Breast epithelium (tissue), 4 donors: ENCODE results near the gene ANKRD44. TPM values are rescaled to one million over a fixed set of nuclear protein-coding genes. Genes with fewer than 3 reads are reported as not detected.

Source experiments
- DNase-seq, 2 donors: peaks; one replicate each; pipeline ENCODE4 v3.0.0-alpha.2; 2019; ENCODE audit warnings: low spot score in 2 of 2
- H3K27ac ChIP-seq, 2 donors: fragments of 200-600 bp; sonication (generic) in 1 of 2; one replicate each; pipeline ENCODE4 v1.5.1; 2016 to 2019; ENCODE audit warnings: mild to moderate bottlenecking in 1 of 2
- H3K27me3 ChIP-seq, 2 donors: fragments of 200-600 bp; sonication (generic) in 1 of 2; one replicate each; pipeline versions ENCODE4 v1.5.1 to v1.6.0; 2017 to 2019; ENCODE audit warnings: control low read depth in 1 of 2, mild to moderate bottlenecking in 1 of 2
- H3K36me3 ChIP-seq: fragments of 200-600 bp; one replicate; pipeline ENCODE4 v1.5.1; 2019
- H3K4me1 ChIP-seq, 2 donors: fragments of 200-600 bp; sonication (generic); one replicate each; pipeline ENCODE4 v1.5.1; 2016 to 2019; ENCODE audit warnings: control low read depth in 1 of 2
- H3K4me3 ChIP-seq, 3 donors: fragments of 200-600 bp; sonication (generic); 1 replicate in 2 of 3; 2 replicates in 1 of 3; pipeline ENCODE4 v1.5.1; 2016 to 2019; ENCODE audit warnings: mild to moderate bottlenecking in 3 of 3, moderate library complexity in 2 of 3
- H3K9me3 ChIP-seq, 2 donors: fragments of 200-600 bp; sonication (generic) in 1 of 2; one replicate each; pipeline ENCODE4 v1.5.1; 2016 to 2019; ENCODE audit warnings: control low read depth in 1 of 2
- CTCF ChIP-seq, 3 donors: fragments of 450-650 bp; IDR thresholded peaks; one replicate each; pipeline ENCODE4 v1.5.1; 2016 to 2017; ENCODE audit warnings: antibody characterized with exemption in 3 of 3, mild to moderate bottlenecking in 3 of 3, moderate library complexity in 3 of 3
- POLR2A ChIP-seq: fragments of 450-650 bp; IDR thresholded peaks from one replicate; pipeline ENCODE4 v1.6.1; 2016; ENCODE audit warnings: antibody characterized with exemption, mild to moderate bottlenecking, moderate library complexity
- POLR2AphosphoS5 ChIP-seq, 3 donors: sonication (generic); formaldehyde crosslinking; IDR thresholded peaks; one replicate each; pipeline ENCODE4 v1.6.1; 2017; ENCODE audit warnings: antibody characterized with exemption in 3 of 3
- intact Hi-C: fragments of 100-400 bp; cut with DNase I; formaldehyde crosslinking; loops from one replicate; pipeline ENCODE4 v1.15.1; 2023; ENCODE audit warnings: low total_unique reads
- total RNA-seq, 3 donors: library from RNA; depleted of rRNA; stranded (reverse); fragments of >200 nt; gene quantifications; one replicate each; pipeline ENCODE4 v1.1.0, GENCODE V29; 2016

Gene ANKRD44
- total RNA-seq, 3 donors from 2014 or later = 18.0 to 41.3 (median 19.9) TPM

- no peaks in the 10 kb centered on the region for H3K27me3 ChIP-seq
- DNase-seq = no peak
- H3K4me1 ChIP-seq = no peaks in the 10 kb centered on the region
- H3K9me3 ChIP-seq = no peaks in the 10 kb centered on the region
- TF ChIP-seq POLR2AphosphoS5 (IDR thresholded peaks at IDR 0.05) = no peak
- TF ChIP-seq POLR2A = no peak
- no peak for TF ChIP-seq CTCF (IDR thresholded peaks at IDR 0.05)
- no peak overlapping the region for H3K27ac ChIP-seq
- peak overlapping the region in 2 of 3 donors; percentile 12 to 51 for H3K4me3 ChIP-seq
- intact Hi-C loops = no loop called here
- H3K36me3 ChIP-seq = no peaks in the 10 kb centered on the region
These were observed 146.3 kb downstream of the ANKRD44 start for GRCh38 chr2:197164141-197164754.

- no peak overlapping the region for H3K4me3 ChIP-seq
- no peaks in the 10 kb centered on the region for H3K9me3 ChIP-seq
- no peak overlapping the region for H3K27ac ChIP-seq
- no peaks in the 10 kb centered on the region for H3K4me1 ChIP-seq
- no peak for TF ChIP-seq POLR2AphosphoS5 (IDR thresholded peaks at IDR 0.05)
- no peak for TF ChIP-seq POLR2A
- no peak for TF ChIP-seq CTCF (IDR thresholded peaks at IDR 0.05)
- no peak for DNase-seq
- H3K36me3 ChIP-seq = no peaks in the 10 kb centered on the region
- no peaks in the 10 kb centered on the region for H3K27me3 ChIP-seq
- intact Hi-C loops = no loop called here
These were observed 146.9 kb downstream of the ANKRD44 start for GRCh38 chr2:197163712-197164140.

DNA sequence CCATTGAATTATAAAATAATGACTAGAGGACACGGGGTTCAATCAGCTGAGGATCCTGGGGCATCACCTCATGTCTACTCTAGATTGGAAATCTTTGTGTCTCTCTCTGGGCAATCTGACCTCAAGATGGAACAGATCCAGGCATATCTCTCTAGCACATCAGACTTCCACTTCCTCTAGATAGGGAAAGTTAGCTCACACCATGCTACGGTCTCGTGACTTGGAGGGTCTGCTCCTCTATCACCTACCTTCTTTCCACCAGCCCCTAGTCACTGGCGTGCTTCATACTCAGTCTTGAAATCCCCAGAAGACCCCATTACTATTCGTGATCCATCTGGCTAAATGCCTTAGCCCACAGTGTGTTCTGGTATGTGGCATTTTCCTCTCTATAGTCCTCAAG lies 148.8 kb downstream of the ANKRD44 start:
- Histone ChIP-seq H3K27me3 (no peaks in the 10 kb centered on the region), H3K4me3 (no peak overlapping the region), H3K4me1 (no peaks in the 10 kb centered on the region), H3K36me3 (no peaks in the 10 kb centered on the region), H3K27ac (no peak overlapping the region), H3K9me3 (no peaks in the 10 kb centered on the region)
- DNase-seq = no peak
- TF ChIP-seq POLR2AphosphoS5 (IDR thresholded peaks at IDR 0.05) (no peak), CTCF (IDR thresholded peaks at IDR 0.05) (no peak), POLR2A (no peak)
- intact Hi-C loops = no loop called here

DNA sequence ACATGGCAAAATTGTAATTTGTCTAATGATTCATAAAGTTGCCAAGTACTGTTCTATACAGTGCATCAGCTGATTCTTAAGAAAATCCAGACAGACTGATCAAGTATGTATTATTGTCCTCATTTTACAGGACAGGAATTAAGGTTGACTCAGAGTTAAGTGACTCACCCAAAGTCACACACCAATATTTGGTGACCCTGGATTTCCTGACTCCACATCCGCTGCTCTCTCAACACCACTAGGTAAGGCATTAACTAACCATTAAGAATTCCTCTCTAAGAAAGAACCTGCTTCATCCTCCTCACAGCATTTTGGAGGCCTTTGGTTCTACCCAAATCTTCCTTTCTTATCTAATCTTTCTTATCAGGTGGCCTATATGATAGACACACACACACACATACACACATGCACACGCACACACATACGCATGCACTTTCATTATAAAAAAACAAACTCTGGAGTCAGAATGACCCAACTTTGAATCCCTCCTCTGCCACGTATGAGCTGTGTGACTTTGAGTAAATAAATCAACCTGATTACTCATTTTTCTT lies 150.8 kb downstream of the ANKRD44 start:
- intact Hi-C loops = no loop called here
- H3K27ac ChIP-seq = no peak overlapping the region
- DNase-seq = no peak
- no peaks in the 10 kb centered on the region for H3K9me3 ChIP-seq
- no peaks in the 10 kb centered on the region for H3K4me1 ChIP-seq
- no peak overlapping the region for H3K4me3 ChIP-seq
- H3K27me3 ChIP-seq = no peaks in the 10 kb centered on the region
- no peak for TF ChIP-seq POLR2A
- TF ChIP-seq POLR2AphosphoS5 (IDR thresholded peaks at IDR 0.05) = no peak
- no peak for TF ChIP-seq CTCF (IDR thresholded peaks at IDR 0.05)
- H3K36me3 ChIP-seq = no peaks in the 10 kb centered on the region
